ENCODE measurements around the gene LYRM7.
A peak's percentile ranks its signal among the peaks of the same experiment; 100 is the strongest.
"Not testable (repeated sequence)": the region's sequence is repeated elsewhere in the genome, so short reads cannot be mapped to it uniquely, and the experiment has no call there.

The LYRM7 gene

GRCh38 chr5:131222731-131223130 is 52.0 kb downstream of the LYRM7 start:
- no peak for DNase-seq

GRCh38 chr5:131223751-131224386 is 53.1 kb downstream of the LYRM7 start:
- DNase-seq = no peak

- peak; percentile 13 for DNase-seq
Observed at GRCh38 chr5:131224387-131225201, 53.9 kb downstream of the LYRM7 start.

- no peak for DNase-seq
Observed at GRCh38 chr5:131225282-131225974, 54.7 kb downstream of the LYRM7 start.

- no peak for DNase-seq
Observed at GRCh38 chr5:131226899-131227298, 56.2 kb downstream of the LYRM7 start.

- no peak for DNase-seq
Observed at GRCh38 chr5:131228646-131229045, 57.9 kb downstream of the LYRM7 start.

- no peak for DNase-seq
Observed at GRCh38 chr5:131229623-131230022, 58.9 kb downstream of the LYRM7 start.

GRCh38 chr5:131230406-131230805 is 59.7 kb downstream of the LYRM7 start:
- no peak for DNase-seq

- no peak for DNase-seq
Observed at GRCh38 chr5:131239686-131240085, 68.9 kb downstream of the LYRM7 start.

- no peak for DNase-seq
Observed at GRCh38 chr5:131242728-131243255, 72.0 kb downstream of the LYRM7 start.

- DNase-seq = no peak
Observed at GRCh38 chr5:131245312-131245711, 74.6 kb downstream of the LYRM7 start.

GRCh38 chr5:131245948-131246347 is 75.2 kb downstream of the LYRM7 start:
- DNase-seq = no peak

GRCh38 chr5:131246504-131246903 is 75.8 kb downstream of the LYRM7 start:
- DNase-seq = no peak

GRCh38 chr5:131250751-131251475 is 80.2 kb downstream of the LYRM7 start:
- DNase-seq = no peak

GRCh38 chr5:131252824-131253171 is 82.1 kb downstream of the LYRM7 start:
- DNase-seq = peak; percentile 89

GRCh38 chr5:131254025-131254424 is 83.3 kb downstream of the LYRM7 start:
- DNase-seq = not testable (repeated sequence)

GRCh38 chr5:131254741-131255140 is 84.0 kb downstream of the LYRM7 start:
- no peak for DNase-seq
